Measurements from ENCODE around the gene C16orf54.
"Not testable (repeated sequence)": the region's sequence is repeated elsewhere in the genome, so short reads cannot be mapped to it uniquely, and the experiment has no call there.

C16orf54 gene

GRCh38 chr16:29739927-29740629, 5.7 kb downstream of the C16orf54 start:
- not testable (repeated sequence) for DNase-seq

GRCh38 chr16:29738514-29738913, 7.3 kb downstream of the C16orf54 start:
- DNase-seq: no peak

GRCh38 chr16:29737713-29738112, 8.1 kb downstream of the C16orf54 start:
- DNase-seq: no peak

DNA sequence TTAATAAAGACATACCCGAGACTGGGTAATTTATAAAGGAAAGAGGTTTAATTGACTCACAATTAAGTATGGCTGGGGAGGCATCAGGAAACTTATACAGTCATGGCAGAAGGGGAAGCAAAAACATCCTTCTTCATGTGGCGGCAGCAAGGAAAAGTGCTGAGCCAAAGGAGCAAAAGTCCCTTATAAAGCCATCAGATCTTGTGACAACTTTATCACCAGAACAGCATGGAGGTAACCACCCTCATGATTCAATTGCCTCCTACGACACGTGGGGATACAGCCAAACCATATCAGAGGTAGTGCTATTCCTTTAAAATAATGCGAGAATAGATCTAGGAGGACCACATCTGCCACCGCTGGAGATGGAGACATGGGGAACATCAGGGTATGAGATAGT, 9.0 kb downstream of the C16orf54 start:
- no peak for DNase-seq

- DNase-seq: no peak
These were observed 9.7 kb downstream of the C16orf54 start for GRCh38 chr16:29736112-29736511.

- no peak for DNase-seq
These were observed 11.0 kb downstream of the C16orf54 start for GRCh38 chr16:29734786-29735185.

DNA sequence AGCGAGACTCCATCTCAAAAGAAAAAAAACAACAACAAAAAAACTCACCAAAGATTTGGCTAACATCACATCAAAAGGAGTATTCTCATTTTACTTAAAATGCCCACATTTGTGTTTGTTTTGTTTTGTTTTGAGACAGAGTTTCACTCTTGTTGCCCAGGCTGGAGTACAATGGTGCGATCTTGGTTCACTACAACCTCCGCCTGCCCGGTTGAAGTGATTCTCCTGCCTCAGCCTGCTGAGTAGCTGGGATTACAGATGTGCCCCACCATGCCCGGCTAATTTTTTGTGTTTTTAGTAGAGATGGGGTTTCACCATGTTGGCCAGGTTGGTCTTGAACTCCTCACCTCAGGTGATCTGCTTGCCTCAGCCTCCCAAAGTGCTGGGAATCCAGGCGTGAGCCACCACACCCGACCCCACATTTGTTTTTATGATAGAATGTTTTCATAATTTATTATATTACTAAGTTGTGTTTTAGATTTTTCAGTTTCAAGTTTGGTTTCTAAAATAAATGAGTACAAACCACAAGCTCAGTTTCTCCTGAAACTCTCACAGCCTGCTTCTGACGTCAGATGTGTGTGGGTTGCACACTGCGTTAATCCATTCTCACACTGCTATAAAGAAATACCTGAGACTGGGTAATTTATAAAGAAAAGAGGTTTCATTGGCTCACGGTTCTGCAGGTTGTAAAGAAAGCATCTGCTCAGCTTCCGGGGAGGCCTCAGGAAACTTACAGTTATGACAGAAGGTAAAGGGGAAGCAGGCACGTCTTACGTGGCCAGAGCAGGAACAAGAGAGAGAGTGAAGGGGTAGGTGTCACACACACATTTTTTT, 13.8 kb downstream of the C16orf54 start:
- not testable (repeated sequence) for DNase-seq

DNA sequence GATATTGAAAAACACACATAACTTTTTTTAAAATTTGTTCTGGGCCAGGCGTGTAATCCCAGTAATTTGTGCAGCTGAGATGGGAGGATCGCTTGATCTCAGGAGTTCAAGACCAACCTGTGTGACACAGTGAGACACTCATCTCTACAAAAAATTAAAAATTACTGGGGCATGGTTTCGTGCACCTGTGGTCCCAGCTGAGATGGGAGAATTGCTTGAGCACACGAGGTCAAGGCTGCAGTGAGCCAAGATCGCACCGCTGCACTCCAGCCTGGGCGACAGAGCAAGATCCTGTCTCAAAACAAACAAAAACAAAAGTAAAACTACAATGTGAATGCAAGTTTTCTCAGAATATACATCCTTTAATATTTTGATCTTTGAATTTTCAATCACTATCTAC, 15.1 kb downstream of the C16orf54 start:
- DNase-seq: no peak

GRCh38 chr16:29729116-29729521, 16.7 kb downstream of the C16orf54 start:
- peak; percentile 46 for DNase-seq

DNA sequence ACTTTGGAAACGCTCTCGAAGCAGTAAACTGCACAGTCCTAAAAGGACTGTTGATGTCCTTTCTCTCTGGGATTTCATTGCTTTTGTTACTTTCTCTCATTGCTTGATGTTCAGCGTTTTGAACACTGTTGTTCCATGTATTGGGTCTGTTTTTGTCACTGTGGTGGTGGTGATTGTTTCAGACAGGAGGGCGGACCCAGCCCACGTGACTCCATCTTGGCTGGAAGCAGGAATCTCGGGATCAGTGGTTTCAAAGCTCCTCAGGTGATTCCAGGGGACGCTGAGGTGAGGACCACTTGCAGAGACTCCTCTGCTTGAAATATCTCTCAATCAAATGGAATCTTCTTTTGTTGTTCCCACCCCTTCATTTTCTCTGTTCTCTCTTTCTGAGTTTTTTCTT, 18.3 kb downstream of the C16orf54 start:
- no peak for DNase-seq

- no peak for DNase-seq
These were observed 18.9 kb downstream of the C16orf54 start for GRCh38 chr16:29726845-29727377.

- DNase-seq: peak; percentile 64
These were observed 24.5 kb downstream of the C16orf54 start for GRCh38 chr16:29721167-29721879.

DNA sequence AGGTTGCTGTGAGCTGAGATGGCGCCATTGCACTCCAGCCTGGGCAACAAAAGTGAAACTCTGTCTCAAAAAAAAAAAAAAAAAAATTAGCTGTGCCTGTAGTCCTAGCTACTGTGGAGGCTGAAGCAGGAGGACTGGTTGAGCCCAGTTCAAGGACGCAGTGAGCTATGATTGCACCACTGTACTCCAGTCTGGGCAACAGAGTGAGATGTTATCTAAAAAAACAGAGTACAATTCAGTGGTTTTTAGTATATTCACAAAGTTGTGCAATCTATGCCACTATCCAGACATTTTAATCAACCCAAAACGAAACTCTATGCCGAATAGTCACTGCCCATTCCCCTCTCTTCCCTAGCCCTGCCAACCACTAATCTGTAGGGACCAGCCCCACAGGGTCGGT, 25.1 kb downstream of the C16orf54 start:
- no peak for DNase-seq

- DNase-seq: no peak
These were observed 26.7 kb downstream of the C16orf54 start for GRCh38 chr16:29719063-29719462.

DNA sequence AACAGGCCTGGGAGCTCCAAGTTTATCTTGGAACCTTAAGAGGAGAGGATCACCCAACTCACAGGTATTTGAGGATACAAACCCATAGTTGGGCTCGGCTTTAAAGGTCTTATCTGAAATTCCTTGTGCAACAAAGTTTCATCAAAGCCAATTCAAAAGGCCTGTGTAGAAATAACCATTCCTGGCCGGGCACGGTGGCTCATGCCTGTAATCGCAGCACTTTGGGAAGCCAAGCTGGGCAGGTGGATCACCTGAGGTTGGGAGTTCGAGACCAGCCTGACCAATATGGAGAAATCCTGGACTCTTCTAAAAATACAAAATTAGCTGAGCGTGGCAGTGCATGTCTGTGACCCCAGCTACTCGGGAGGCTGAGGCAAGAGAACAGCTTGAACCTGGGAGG, 28.7 kb downstream of the C16orf54 start:
- no peak for DNase-seq

GRCh38 chr16:29714972-29715371, 30.8 kb downstream of the C16orf54 start:
- DNase-seq: no peak

GRCh38 chr16:29714396-29714795, 31.4 kb downstream of the C16orf54 start:
- DNase-seq: no peak

GRCh38 chr16:29712809-29713208, 33.0 kb downstream of the C16orf54 start:
- DNase-seq: no peak

DNA sequence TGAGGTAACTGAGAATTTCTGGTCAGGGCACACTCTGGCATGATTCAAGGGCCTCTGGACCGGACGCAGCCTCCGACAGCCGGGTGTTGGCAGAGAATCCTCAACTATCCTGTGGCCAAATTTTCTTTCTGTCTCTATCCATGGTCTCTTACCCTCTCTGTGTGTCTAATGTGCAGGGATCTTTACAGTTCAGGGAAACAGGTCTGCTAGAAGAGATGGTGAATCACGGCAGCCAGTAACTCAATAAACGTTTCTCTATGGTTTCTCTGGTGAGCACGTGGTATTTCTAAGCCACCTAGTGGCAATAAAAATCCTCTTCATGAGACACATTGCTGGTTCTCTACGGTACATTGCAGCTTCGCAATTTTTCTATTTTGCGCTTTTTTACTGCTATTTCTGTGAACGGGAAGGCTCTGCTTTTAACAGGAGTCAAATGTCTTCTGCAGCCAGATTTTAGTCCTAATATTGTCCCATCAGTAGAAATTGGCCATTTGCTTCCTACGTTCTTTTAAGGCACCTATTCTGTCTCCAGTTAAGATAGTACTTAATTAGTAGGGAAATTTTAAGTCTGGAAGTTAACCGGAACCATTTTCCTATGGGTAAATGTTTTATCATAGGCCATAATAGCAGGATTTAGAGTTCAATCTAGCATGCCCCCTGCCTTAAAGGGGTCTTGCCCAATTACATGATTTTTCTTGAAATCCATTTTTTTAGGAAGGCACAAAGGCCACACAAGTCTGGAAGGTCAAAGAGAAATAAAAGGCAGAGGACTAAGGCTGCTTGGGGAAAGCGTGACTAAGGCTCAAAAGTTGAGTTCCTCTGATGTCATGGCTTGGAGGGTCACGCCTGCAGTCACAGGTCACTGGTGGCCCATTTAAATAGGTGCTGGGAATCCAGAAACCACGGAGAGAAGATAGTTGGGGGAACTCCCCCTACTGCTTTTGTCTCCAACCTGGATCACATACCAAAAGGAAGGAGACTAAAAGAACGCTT, 35.3 kb downstream of the C16orf54 start:
- DNase-seq: peak; percentile 73

- DNase-seq: not testable (repeated sequence)
These were observed 36.1 kb downstream of the C16orf54 start for GRCh38 chr16:29709657-29710056.

GRCh38 chr16:29708917-29709600, 36.7 kb downstream of the C16orf54 start:
- DNase-seq: no peak

Measured in fibroblast of skin of back (primary cell).